ENCODE data around the gene HTR6. TPM values are rescaled to one million over a fixed set of nuclear protein-coding genes. Genes with fewer than 3 reads are reported as not detected.

Gene HTR6
- total RNA-seq, 6 experiments from 2014 or later = not detected

DNA sequence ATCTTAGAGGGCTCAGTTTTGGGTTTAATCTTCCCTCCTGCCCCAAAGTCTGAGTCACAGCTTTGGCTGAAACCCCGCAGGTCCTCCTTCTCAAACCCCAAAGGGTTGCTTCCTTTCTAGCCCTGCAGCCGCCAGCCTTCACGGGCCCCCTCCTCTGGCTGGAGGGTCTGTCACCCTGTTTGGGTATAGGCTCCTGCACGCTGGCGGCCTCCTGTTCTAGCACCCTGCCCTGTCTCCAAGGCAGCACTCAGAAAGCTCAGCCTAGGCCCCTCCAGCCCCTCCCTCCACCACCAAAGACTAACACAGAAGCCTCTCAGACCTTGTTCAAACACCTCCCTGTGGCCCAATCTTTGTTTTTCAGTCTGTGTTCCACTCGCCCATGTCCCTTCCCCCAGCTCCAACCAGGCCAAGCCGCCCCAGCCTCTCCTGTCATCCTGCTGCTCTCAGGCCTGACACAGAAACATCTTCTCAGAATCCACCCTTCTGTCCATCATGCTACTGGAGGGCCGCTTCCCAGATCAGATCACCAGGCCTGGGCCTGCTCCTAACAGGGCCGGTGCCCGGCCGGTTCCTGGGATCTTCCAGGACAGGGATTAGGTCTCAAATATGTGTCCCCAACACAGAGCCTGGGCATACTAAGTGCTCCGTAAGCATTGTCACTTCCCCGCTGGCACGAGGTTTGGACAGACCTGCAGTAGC, 35.6 kb downstream of the HTR6 start:
- Histone ChIP-seq H3K27me3 (no peaks in the 10 kb centered on the region), H3K36me3 (no peaks in the 10 kb centered on the region), H3K4me1 (no peaks in the 10 kb centered on the region), H3K9me3 (no peaks in the 10 kb centered on the region), H3K4me3 (no peak overlapping the region), H3K27ac (no peak overlapping the region)
- no peak for DNase-seq
- no peak for ATAC-seq
- intact Hi-C loops (cut with DNase I) = no loop called here
- no peak for TF ChIP-seq POLR2A (IDR thresholded peaks at IDR 0.05)
- TF ChIP-seq, protein P1, sequence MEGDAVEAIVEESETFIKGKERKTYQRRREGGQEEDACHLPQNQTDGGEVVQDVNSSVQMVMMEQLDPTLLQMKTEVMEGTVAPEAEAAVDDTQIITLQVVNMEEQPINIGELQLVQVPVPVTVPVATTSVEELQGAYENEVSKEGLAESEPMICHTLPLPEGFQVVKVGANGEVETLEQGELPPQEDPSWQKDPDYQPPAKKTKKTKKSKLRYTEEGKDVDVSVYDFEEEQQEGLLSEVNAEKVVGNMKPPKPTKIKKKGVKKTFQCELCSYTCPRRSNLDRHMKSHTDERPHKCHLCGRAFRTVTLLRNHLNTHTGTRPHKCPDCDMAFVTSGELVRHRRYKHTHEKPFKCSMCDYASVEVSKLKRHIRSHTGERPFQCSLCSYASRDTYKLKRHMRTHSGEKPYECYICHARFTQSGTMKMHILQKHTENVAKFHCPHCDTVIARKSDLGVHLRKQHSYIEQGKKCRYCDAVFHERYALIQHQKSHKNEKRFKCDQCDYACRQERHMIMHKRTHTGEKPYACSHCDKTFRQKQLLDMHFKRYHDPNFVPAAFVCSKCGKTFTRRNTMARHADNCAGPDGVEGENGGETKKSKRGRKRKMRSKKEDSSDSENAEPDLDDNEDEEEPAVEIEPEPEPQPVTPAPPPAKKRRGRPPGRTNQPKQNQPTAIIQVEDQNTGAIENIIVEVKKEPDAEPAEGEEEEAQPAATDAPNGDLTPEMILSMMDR (IDR thresholded peaks at IDR 0.05) = no peak
- WGBS (ENCODE audit: insufficient coverage, low coverage, low lambda C conversion rate, missing lambda C conversion rate) = 92% methylated on average over 3 of the region's 14 CpGs

DNA sequence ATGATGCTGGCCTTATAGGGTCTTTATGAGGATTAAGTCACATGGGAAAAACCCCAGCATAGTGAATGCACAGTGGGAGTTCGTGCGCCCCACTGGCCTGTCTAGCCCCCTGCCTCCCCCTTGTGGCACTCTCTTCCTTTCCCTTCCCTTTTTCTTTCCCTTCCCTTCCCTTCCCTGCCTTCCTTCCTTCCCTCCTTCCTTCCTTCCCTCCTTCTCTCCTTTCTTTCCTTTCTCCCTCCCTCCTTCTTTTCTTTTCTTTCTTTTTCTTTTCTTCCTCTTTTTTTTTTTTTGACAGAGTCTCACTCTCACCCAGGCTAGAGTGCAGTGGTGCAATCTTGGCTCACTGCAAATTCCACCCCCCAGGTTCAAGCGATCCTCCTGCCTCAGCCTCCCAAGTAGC, 38.6 kb downstream of the HTR6 start:
- ATAC-seq = no peak
- no peaks in the 10 kb centered on the region for H3K9me3 ChIP-seq
- intact Hi-C loops (cut with DNase I) = no loop called here
- no peak overlapping the region for H3K4me3 ChIP-seq
- no peak for TF ChIP-seq POLR2A (IDR thresholded peaks at IDR 0.05)
- TF ChIP-seq, protein P1 (IDR thresholded peaks at IDR 0.05) = no peak
- H3K36me3 ChIP-seq = no peaks in the 10 kb centered on the region
- no peaks in the 10 kb centered on the region for H3K27me3 ChIP-seq
- no peak for DNase-seq
- H3K27ac ChIP-seq = no peak overlapping the region
- H3K4me1 ChIP-seq = no peaks in the 10 kb centered on the region
- 87% methylated on average over 2 of the region's 3 CpGs for WGBS (ENCODE audit: insufficient coverage, low coverage, low lambda C conversion rate, missing lambda C conversion rate)

DNA sequence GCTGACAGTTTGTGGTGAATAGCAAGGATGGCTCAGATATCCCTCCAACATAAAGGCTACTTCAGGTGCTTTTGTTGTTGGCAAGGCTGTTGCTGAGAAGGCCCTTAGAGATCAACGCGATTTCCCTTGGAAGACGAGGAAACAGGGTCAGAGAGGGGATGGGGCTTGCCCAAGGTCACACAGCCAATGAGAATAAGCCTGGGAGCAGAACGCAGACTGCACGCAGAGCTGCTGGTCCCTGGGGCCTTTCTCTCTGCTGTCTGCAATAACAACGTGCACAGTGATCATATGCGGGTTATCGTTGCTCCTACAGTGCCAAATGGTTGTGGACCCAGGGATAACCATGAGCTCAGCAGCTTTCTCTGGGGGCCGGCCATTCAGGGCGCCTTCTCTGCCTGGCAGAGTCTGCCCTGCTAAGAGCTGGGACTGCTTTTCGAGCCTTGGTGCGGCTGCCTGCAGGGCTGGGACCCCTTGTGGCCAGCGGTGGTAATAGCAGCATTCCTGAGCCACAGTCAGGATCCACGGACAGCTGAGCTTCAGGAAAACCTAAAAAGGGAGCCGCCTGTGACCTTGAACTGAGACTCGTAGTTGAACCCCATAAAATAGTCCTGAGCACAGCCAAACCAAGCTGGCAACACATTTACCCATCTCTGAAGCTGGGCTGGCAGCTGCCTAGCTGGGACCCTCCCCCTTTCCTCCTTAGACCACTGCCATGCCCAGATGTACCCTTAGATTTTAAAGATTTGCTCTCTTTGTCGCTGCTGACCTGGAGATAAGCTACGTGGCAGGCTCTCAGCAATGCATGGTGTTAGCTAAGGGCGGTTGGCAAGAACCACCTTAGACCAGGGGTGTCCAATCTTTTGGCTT, 39.8 kb downstream of the HTR6 start:
- WGBS (ENCODE audit: insufficient coverage, low coverage, low lambda C conversion rate, missing lambda C conversion rate) = 31% methylated on average over 7 of the region's 19 CpGs
- Histone ChIP-seq H3K9me3 (no peaks in the 10 kb centered on the region), H3K27me3 (no peaks in the 10 kb centered on the region), H3K4me3 (no peak overlapping the region), H3K36me3 (no peaks in the 10 kb centered on the region), H3K27ac (no peak overlapping the region), H3K4me1 (no peaks in the 10 kb centered on the region)
- DNase-seq = peak; percentile 70 to 74 (median 74)
- peak; percentile 94 to 99 (median 96) for ATAC-seq
- TF ChIP-seq, protein P1 (IDR thresholded peaks at IDR 0.05) = peak; percentile 77 to 93 (median 92)
- TF ChIP-seq POLR2A (IDR thresholded peaks at IDR 0.05) = no peak
- intact Hi-C loops (cut with DNase I) = no loop called here

DNA sequence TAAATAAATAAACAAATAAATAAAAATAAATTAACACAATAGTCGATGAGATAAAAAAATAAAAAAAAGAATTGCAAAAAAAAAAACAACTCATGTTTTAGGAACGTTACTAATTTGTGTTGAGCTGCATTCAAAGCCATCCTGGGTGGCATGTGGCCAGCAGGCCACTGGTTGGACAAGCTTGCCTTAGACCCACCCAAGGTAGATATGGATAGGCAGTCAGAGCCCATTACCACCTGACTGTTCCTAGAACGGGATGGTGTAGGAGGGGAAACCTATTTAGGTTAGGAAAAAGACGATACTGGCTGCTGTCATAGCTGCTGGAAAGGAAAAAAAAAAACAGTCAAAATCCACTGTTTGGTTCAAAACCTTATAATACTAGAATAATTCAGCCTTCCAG, 40.8 kb downstream of the HTR6 start:
- H3K9me3 ChIP-seq = no peaks in the 10 kb centered on the region
- no peak overlapping the region for H3K27ac ChIP-seq
- intact Hi-C loops (cut with DNase I) = no loop called here
- TF ChIP-seq, protein P1 (IDR thresholded peaks at IDR 0.05) = no peak
- no peak for TF ChIP-seq POLR2A (IDR thresholded peaks at IDR 0.05)
- H3K4me3 ChIP-seq = no peak overlapping the region
- H3K27me3 ChIP-seq = no peaks in the 10 kb centered on the region
- no peak for ATAC-seq
- WGBS (ENCODE audit: insufficient coverage, low coverage, low lambda C conversion rate, missing lambda C conversion rate) = 81% methylated on average over 4 of the region's 4 CpGs
- H3K4me1 ChIP-seq = no peaks in the 10 kb centered on the region
- no peaks in the 10 kb centered on the region for H3K36me3 ChIP-seq
- no peak for DNase-seq
